ENCODE data around the gene IRAK2. TPM values are rescaled to one million over a fixed set of nuclear protein-coding genes. Genes with fewer than 3 reads are reported as not detected.

Gene IRAK2
- total RNA-seq, 1 donor from 2014 or later, result 2.0 TPM

DNA sequence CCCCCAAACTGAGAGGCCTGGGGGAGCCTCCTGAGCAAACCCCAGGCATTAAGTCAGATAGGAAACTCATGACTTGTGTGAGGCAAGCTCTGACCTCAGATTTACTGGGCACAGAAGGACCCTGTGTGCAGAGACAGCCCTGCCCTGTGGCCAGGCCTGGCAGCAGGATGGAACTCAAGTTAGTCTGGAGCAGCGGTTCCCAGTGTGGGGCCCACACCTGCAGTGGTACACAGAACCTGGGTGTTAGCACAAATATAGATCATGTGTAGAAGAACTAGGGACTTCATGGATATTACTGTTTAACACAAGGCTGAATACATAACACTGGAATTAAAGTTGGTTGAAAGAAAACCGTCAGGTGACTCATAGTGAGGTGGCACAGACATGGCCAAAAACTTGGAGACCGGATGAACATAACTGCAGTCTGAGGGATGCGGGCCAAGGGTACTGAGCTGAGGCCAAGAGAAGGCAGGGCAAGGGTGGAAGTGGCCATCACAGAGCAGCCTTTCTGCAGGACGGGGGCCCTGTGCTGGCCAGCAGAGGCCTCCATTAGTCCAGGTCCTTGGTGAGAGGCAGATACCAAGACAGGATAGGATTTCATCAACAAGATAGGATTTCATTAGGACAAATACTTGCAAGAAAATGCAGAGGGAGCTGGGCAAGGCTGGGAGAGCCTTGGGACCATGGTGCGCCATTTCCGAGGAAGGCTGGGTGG, 40.9 kb downstream of the IRAK2 start:
- Histone ChIP-seq H3K4me1 (ENCODE audit: insufficient read depth, low read length) (peaks cover 29% of the 10 kb centered on the region), H4K20me1 (ENCODE audit: insufficient read depth, low read length) (no peaks in the 10 kb centered on the region), H2AFZ (ENCODE audit: low read depth, low read length) (peak overlapping the region; percentile 33), H3K4me2 (ENCODE audit: low read length) (peak overlapping the region; percentile 66), H3K4me3 (ENCODE audit: insufficient read depth, low read depth, low read length) (no peak overlapping the region), H3K36me3 (ENCODE audit: insufficient read depth, low read length) (no peaks in the 10 kb centered on the region), H3K27me3 (ENCODE audit: insufficient read depth, low read length) (no peaks in the 10 kb centered on the region), H3K27ac (ENCODE audit: low read depth, low read length) (peak overlapping the region; percentile 95), H3K79me2 (ENCODE audit: insufficient read depth, low read length) (no peaks in the 10 kb centered on the region), H3K9me3 (ENCODE audit: insufficient read depth, low read depth, low read length) (no peaks in the 10 kb centered on the region), H3K9ac (ENCODE audit: low read length) (peak overlapping the region; percentile 60)
- peak overlapping the region; percentile 16 for H3K27ac Mint-ChIP-seq (ENCODE audit: unreplicated experiment)
- FAIRE-seq, result no peak
- no peaks in the 10 kb centered on the region for H3K9me3 Mint-ChIP-seq (ENCODE audit: unreplicated experiment)
- H3K27me3 Mint-ChIP-seq (ENCODE audit: low read depth, unreplicated experiment), result no peaks in the 10 kb centered on the region
- peak; percentile 93 for DNase-seq (ENCODE audit: low read depth)
- no peak for TF ChIP-seq EZH2 (IDR thresholded peaks at IDR 0.05; ENCODE audit: insufficient read depth, low read length)
- TF ChIP-seq, protein P1, sequence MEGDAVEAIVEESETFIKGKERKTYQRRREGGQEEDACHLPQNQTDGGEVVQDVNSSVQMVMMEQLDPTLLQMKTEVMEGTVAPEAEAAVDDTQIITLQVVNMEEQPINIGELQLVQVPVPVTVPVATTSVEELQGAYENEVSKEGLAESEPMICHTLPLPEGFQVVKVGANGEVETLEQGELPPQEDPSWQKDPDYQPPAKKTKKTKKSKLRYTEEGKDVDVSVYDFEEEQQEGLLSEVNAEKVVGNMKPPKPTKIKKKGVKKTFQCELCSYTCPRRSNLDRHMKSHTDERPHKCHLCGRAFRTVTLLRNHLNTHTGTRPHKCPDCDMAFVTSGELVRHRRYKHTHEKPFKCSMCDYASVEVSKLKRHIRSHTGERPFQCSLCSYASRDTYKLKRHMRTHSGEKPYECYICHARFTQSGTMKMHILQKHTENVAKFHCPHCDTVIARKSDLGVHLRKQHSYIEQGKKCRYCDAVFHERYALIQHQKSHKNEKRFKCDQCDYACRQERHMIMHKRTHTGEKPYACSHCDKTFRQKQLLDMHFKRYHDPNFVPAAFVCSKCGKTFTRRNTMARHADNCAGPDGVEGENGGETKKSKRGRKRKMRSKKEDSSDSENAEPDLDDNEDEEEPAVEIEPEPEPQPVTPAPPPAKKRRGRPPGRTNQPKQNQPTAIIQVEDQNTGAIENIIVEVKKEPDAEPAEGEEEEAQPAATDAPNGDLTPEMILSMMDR (IDR thresholded peaks at IDR 0.05; ENCODE audit: insufficient read depth, low read depth, low read length), result no peak
- peaks cover 8% of the 10 kb centered on the region for H3K4me1 Mint-ChIP-seq (ENCODE audit: low read depth, unreplicated experiment)
- H3K36me3 Mint-ChIP-seq (ENCODE audit: low read depth, unreplicated experiment), result peaks cover 1% of the 10 kb centered on the region
- H3K4me3 Mint-ChIP-seq (ENCODE audit: unreplicated experiment), result no peak overlapping the region

DNA sequence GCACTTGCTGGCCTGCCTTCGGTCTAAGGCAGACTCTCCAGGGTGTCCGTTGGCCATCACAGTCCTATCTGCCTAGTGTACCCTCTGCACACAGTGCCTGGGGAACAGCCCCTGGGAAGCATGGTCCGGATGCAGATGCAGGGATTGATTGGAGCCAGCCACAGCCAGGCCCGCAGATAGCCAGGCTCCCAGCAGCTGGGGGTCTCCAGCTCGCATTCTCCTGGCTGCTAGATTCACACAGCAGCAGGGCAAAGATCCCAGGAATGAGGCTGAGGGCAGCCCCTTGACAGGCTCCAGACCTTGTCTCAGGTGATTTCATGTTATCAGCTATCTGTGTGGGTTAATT, 41.4 kb downstream of the IRAK2 start:
- Histone ChIP-seq H3K9me3 (ENCODE audit: insufficient read depth, low read depth, low read length) (no peaks in the 10 kb centered on the region), H2AFZ (ENCODE audit: low read depth, low read length) (no peak overlapping the region), H3K27ac (ENCODE audit: low read depth, low read length) (peak overlapping the region; percentile 95), H3K9ac (ENCODE audit: low read length) (no peak overlapping the region), H3K79me2 (ENCODE audit: insufficient read depth, low read length) (no peaks in the 10 kb centered on the region), H3K36me3 (ENCODE audit: insufficient read depth, low read length) (no peaks in the 10 kb centered on the region), H3K4me1 (ENCODE audit: insufficient read depth, low read length) (peaks cover 29% of the 10 kb centered on the region), H3K27me3 (ENCODE audit: insufficient read depth, low read length) (no peaks in the 10 kb centered on the region), H4K20me1 (ENCODE audit: insufficient read depth, low read length) (no peaks in the 10 kb centered on the region), H3K4me3 (ENCODE audit: insufficient read depth, low read depth, low read length) (no peak overlapping the region), H3K4me2 (ENCODE audit: low read length) (peak overlapping the region; percentile 66)
- no peak overlapping the region for H3K27ac Mint-ChIP-seq (ENCODE audit: unreplicated experiment)
- DNase-seq (ENCODE audit: low read depth) (no peak), FAIRE-seq (no peak)
- no peaks in the 10 kb centered on the region for H3K27me3 Mint-ChIP-seq (ENCODE audit: low read depth, unreplicated experiment)
- no peak overlapping the region for H3K4me3 Mint-ChIP-seq (ENCODE audit: unreplicated experiment)
- peaks cover 1% of the 10 kb centered on the region for H3K36me3 Mint-ChIP-seq (ENCODE audit: low read depth, unreplicated experiment)
- no peak for TF ChIP-seq EZH2 (IDR thresholded peaks at IDR 0.05; ENCODE audit: insufficient read depth, low read length)
- TF ChIP-seq, protein P1 (IDR thresholded peaks at IDR 0.05; ENCODE audit: insufficient read depth, low read depth, low read length), result no peak
- peaks cover 8% of the 10 kb centered on the region for H3K4me1 Mint-ChIP-seq (ENCODE audit: low read depth, unreplicated experiment)
- H3K9me3 Mint-ChIP-seq (ENCODE audit: unreplicated experiment), result no peaks in the 10 kb centered on the region

DNA sequence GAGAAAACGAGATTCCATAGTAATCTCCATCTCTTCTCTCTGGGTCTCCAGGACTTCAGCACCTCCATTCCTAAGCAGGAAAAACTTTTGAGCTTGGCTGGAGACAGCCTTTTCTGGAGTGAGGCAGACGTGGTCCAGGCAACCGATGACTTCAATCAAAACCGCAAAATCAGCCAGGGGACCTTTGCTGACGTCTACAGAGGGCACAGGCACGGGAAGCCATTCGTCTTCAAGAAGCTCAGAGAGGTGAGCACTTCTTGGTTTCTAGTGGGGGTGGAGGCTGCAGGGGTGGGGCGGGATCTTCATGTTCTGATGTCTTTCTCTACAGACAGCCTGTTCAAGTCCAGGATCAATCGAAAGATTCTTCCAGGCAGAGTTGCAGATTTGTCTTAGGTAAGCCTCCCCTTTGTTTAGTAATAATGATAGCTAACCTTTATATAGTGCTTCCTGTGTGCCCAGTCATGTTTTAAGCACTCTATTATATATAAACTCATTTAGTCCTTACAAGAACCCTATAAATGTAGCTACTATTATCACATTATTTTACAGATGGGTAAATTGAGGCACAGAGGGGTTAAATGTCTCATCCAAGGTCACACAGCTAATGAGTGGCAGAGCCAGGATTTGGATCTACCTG, 48.6 kb downstream of the IRAK2 start:
- FAIRE-seq (no peak), DNase-seq (ENCODE audit: low read depth) (peak; percentile 46)
- Histone ChIP-seq H2AFZ (ENCODE audit: low read depth, low read length) (no peak overlapping the region), H3K4me2 (ENCODE audit: low read length) (no peak overlapping the region), H3K36me3 (ENCODE audit: insufficient read depth, low read length) (no peaks in the 10 kb centered on the region), H3K79me2 (ENCODE audit: insufficient read depth, low read length) (no peaks in the 10 kb centered on the region), H3K27me3 (ENCODE audit: insufficient read depth, low read length) (no peaks in the 10 kb centered on the region), H3K4me3 (ENCODE audit: insufficient read depth, low read depth, low read length) (no peak overlapping the region), H3K27ac (ENCODE audit: low read depth, low read length) (no peak overlapping the region), H3K9me3 (ENCODE audit: insufficient read depth, low read depth, low read length) (peaks cover 3% of the 10 kb centered on the region), H4K20me1 (ENCODE audit: insufficient read depth, low read length) (no peaks in the 10 kb centered on the region), H3K4me1 (ENCODE audit: insufficient read depth, low read length) (no peaks in the 10 kb centered on the region), H3K9ac (ENCODE audit: low read length) (no peak overlapping the region)
- Mint-ChIP-seq H3K36me3 (ENCODE audit: low read depth, unreplicated experiment) (peaks cover 15% of the 10 kb centered on the region), H3K4me1 (ENCODE audit: low read depth, unreplicated experiment) (no peaks in the 10 kb centered on the region), H3K27me3 (ENCODE audit: low read depth, unreplicated experiment) (no peaks in the 10 kb centered on the region), H3K9me3 (ENCODE audit: unreplicated experiment) (peaks cover 12% of the 10 kb centered on the region), H3K27ac (ENCODE audit: unreplicated experiment) (no peak overlapping the region), H3K4me3 (ENCODE audit: unreplicated experiment) (no peak overlapping the region)
- no peak for TF ChIP-seq EZH2 (IDR thresholded peaks at IDR 0.05; ENCODE audit: insufficient read depth, low read length)
- TF ChIP-seq, protein P1 (IDR thresholded peaks at IDR 0.05; ENCODE audit: insufficient read depth, low read depth, low read length), result no peak

Measured in astrocyte (in vitro differentiated cells and primary cell).